H1 (cell line): ENCODE data around the gene FAM83G. TPM values are rescaled to one million over a fixed set of nuclear protein-coding genes. Genes with fewer than 3 reads are reported as not detected.

Experiments
- CTCF ChIA-PET: fragments of 300-600 bp; sonication (Branson Sonifier 250); formaldehyde crosslinking; loops from one replicate; lab custom pipeline; 2021; ENCODE audit not compliant: partially characterized antibody; lab: Charles Lee
- POLR2A ChIA-PET: fragments of 300-600 bp; sonication (Branson Sonifier 250); formaldehyde crosslinking; loops from one replicate; lab custom pipeline; 2021; ENCODE audit warnings: inconsistent platforms; ENCODE audit not compliant: partially characterized antibody; lab: Charles Lee
- DNase-seq, 2 experiments: peaks; one replicate each; pipeline versions ENCODE4 v3.0.0 to v3.0.0-alpha.2; 2010 to 2022; ENCODE audit warnings: low spot score in 2 of 2, low read depth in 1 of 2, mixed read lengths in 1 of 2
- FAIRE-seq: peaks from 2 replicates; lab custom pipeline; 2011; peaks lifted over from hg19 to GRCh38; lab: Jason Lieb, UNC
- H2AFZ ChIP-seq: 2 replicates; pipeline ENCODE4 v1.8.1; 2012; ENCODE audit warnings: low read length, inconsistent platforms
- H2AK5ac ChIP-seq: 2 replicates; pipeline ENCODE4 v1.6.1; 2013; ENCODE audit warnings: low read depth, low read length
- H2BK120ac ChIP-seq: replicated peaks from 2 replicates; pipeline ENCODE3; 2013; ENCODE audit warnings: low read depth, low read length, inconsistent platforms
- H2BK12ac ChIP-seq: 2 replicates; pipeline ENCODE4 v1.6.1; 2013; ENCODE audit warnings: low read depth, low read length
- H2BK15ac ChIP-seq: 2 replicates; pipeline ENCODE4 v1.6.1; 2013; ENCODE audit warnings: low read length
- H2BK20ac ChIP-seq: 2 replicates; pipeline ENCODE4 v1.6.1; 2013; ENCODE audit warnings: low read length
- H2BK5ac ChIP-seq: 2 replicates; pipeline ENCODE4 v1.6.1; 2013; ENCODE audit warnings: low read depth, low read length
- H3K14ac ChIP-seq: 2 replicates; pipeline ENCODE4 v1.6.1; 2013; ENCODE audit warnings: inconsistent platforms; ENCODE audit not compliant: insufficient read length
- H3K18ac ChIP-seq: 2 replicates; pipeline ENCODE4 v1.6.1; 2013; ENCODE audit warnings: low read length; ENCODE audit errors: extremely low read depth
- H3K23ac ChIP-seq: 2 replicates; pipeline ENCODE4 v1.6.1; 2013; ENCODE audit warnings: inconsistent platforms; ENCODE audit not compliant: insufficient read length
- H3K23me2 ChIP-seq: 2 replicates; pipeline ENCODE4 v1.6.1; 2013; ENCODE audit warnings: low read depth, low read length
- H3K27ac ChIP-seq: 2 replicates; pipeline ENCODE4 v1.6.1; 2011; ENCODE audit warnings: low read depth, low read length, inconsistent platforms
- H3K27me3 ChIP-seq, 4 experiments: replicated peaks in 1 of 4; 1 replicate in 1 of 4; 2 replicates in 3 of 4; pipeline versions ENCODE4 v1.6.1 to v1.8.1; 2011 to 2013; ENCODE audit warnings: low read length in 3 of 4, mild to moderate bottlenecking in 3 of 4, inconsistent platforms in 2 of 4, mixed read lengths in 2 of 4, moderate library complexity in 1 of 4; ENCODE audit not compliant: control insufficient read depth in 3 of 4, insufficient read depth in 3 of 4; ENCODE audit errors: extremely low read depth in 1 of 4
- H3K36me3 ChIP-seq, 4 experiments: 2 replicates each; pipeline versions ENCODE4 v1.6.1 to v1.8.1; 2011 to 2013; ENCODE audit warnings: mild to moderate bottlenecking in 4 of 4, low read length in 3 of 4, moderate library complexity in 2 of 4, control low read depth in 1 of 4, inconsistent platforms in 1 of 4; ENCODE audit not compliant: insufficient read depth in 4 of 4, control insufficient read depth in 2 of 4
- H3K4ac ChIP-seq: replicated peaks from 2 replicates; pipeline ENCODE3; 2013; ENCODE audit warnings: low read length, low read depth, mixed read lengths, inconsistent platforms; ENCODE audit not compliant: insufficient read length
- H3K4me1 ChIP-seq, 4 experiments: replicated peaks in 1 of 4; 1 replicate in 1 of 4; 2 replicates in 3 of 4; pipeline versions ENCODE4 v1.6.1 to v1.8.1; 2011 to 2013; ENCODE audit warnings: low read length in 3 of 4, inconsistent platforms in 2 of 4, mixed read lengths in 1 of 4; ENCODE audit not compliant: insufficient read depth in 4 of 4, control insufficient read depth in 3 of 4
- H3K4me2 ChIP-seq, 2 experiments: 2 replicates each; pipeline versions ENCODE4 v1.6.1 to v1.8.1; 2011 to 2013; ENCODE audit warnings: low read depth in 2 of 2, low read length in 2 of 2, control low read depth in 1 of 2, inconsistent platforms in 1 of 2, mild to moderate bottlenecking in 1 of 2; ENCODE audit not compliant: insufficient read depth in 1 of 2
- H3K4me3 ChIP-seq, 4 experiments: fragments of 200-600, 300-600 bp in 1 of 4; sonication (generic), shearing (Covaris generic), sonication (Bioruptor Twin) in 1 of 4; 2 replicates each; pipeline versions ENCODE4 v1.5.1 to v1.8.1; 2011 to 2016; ENCODE audit warnings: low read length in 4 of 4, low read depth in 3 of 4, control low read depth in 2 of 4, inconsistent platforms in 2 of 4, mild to moderate bottlenecking in 2 of 4, mixed read lengths in 1 of 4, moderate library complexity in 1 of 4; ENCODE audit not compliant: insufficient read depth in 2 of 4; ENCODE audit errors: extremely low read depth in 1 of 4
- H3K56ac ChIP-seq: replicated peaks from 2 replicates; pipeline ENCODE3; 2013; ENCODE audit warnings: low read depth, mild to moderate bottlenecking, mixed read lengths, low read length, inconsistent platforms; ENCODE audit not compliant: insufficient read length
- H3K79me1 ChIP-seq: 2 replicates; pipeline ENCODE4 v1.6.1; 2013; ENCODE audit warnings: low read depth, low read length, control low read depth
- H3K79me2 ChIP-seq, 2 experiments: 2 replicates each; pipeline versions ENCODE4 v1.6.1 to v1.8.1; 2012 to 2013; ENCODE audit warnings: low read length in 2 of 2, mild to moderate bottlenecking in 2 of 2, inconsistent platforms in 1 of 2; ENCODE audit not compliant: insufficient read depth in 2 of 2, control insufficient read depth in 1 of 2
- H3K9ac ChIP-seq, 4 experiments: replicated peaks in 1 of 4; 1 replicate in 1 of 4; 2 replicates in 3 of 4; pipeline versions ENCODE4 v1.6.1 to v1.8.1; 2011 to 2013; ENCODE audit warnings: low read depth in 3 of 4, low read length in 3 of 4, control low read depth in 2 of 4, mild to moderate bottlenecking in 2 of 4, moderate library complexity in 2 of 4, inconsistent platforms in 1 of 4; ENCODE audit errors: extremely low read depth in 1 of 4
- H3K9me3 ChIP-seq, 2 experiments: 2 replicates each; pipeline versions ENCODE4 v1.6.1 to v1.8.1; 2012 to 2013; ENCODE audit warnings: mild to moderate bottlenecking in 2 of 2, moderate library complexity in 2 of 2, control low read depth in 1 of 2, inconsistent platforms in 1 of 2, low read depth in 1 of 2, low read length in 1 of 2, mixed read lengths in 1 of 2; ENCODE audit not compliant: insufficient read depth in 2 of 2
- H4K20me1 ChIP-seq, 2 experiments: replicated peaks in 1 of 2; 2 replicates each; pipeline versions ENCODE3 to v1.8.1; 2011 to 2013; ENCODE audit warnings: inconsistent platforms in 2 of 2, low read length in 2 of 2, mild to moderate bottlenecking in 1 of 2; ENCODE audit not compliant: insufficient read depth in 2 of 2, control insufficient read depth in 1 of 2
- H4K5ac ChIP-seq: 2 replicates; pipeline ENCODE4 v1.6.1; 2013; ENCODE audit warnings: low read length, low read depth, mixed read lengths, inconsistent platforms; ENCODE audit not compliant: insufficient read length
- H4K8ac ChIP-seq: 2 replicates; pipeline ENCODE4 v1.8.0; 2013; ENCODE audit warnings: mild to moderate bottlenecking, moderate library complexity, low read length, inconsistent platforms; ENCODE audit not compliant: insufficient read depth; ENCODE audit errors: extremely low read depth
- H4K91ac ChIP-seq: replicated peaks from 2 replicates; pipeline ENCODE3; 2013; ENCODE audit warnings: low read length, mixed read lengths, inconsistent platforms; ENCODE audit not compliant: insufficient read length
- CEBPB ChIP-seq: IDR thresholded peaks from 2 replicates; pipeline ENCODE4 v1.6.1; 2012; ENCODE audit warnings: low read depth, low read length
- POLR2AphosphoS5 ChIP-seq: IDR thresholded peaks from 2 replicates; pipeline ENCODE4 v1.6.1; 2011; ENCODE audit warnings: low read depth, low read length
- SIRT6 ChIP-seq: IDR thresholded peaks from one replicate; pipeline ENCODE4 v1.7.1; 2012; ENCODE audit warnings: low read length, inconsistent platforms
- SP2 ChIP-seq: IDR thresholded peaks from 2 replicates; pipeline ENCODE4 v1.6.1; 2012; ENCODE audit warnings: mild to moderate bottlenecking, low read length, inconsistent platforms
- SRF ChIP-seq: IDR thresholded peaks from 2 replicates; pipeline ENCODE4 v1.6.1; 2011; ENCODE audit warnings: mild to moderate bottlenecking, low read depth, low read length, moderate library complexity
- TAF1 ChIP-seq: IDR thresholded peaks from 2 replicates; pipeline ENCODE4 v1.6.1; 2011; ENCODE audit warnings: mild to moderate bottlenecking, low read depth, low read length
- WGBS, 2 experiments: shearing (Covaris generic) in 1 of 2; methylation state at CpG; one replicate each; pipeline versions ENCODE4 v1.1.6 to v1.1.7; 2013 to 2015; ENCODE audit warnings: low lambda C conversion rate in 2 of 2, mixed read lengths in 2 of 2, inconsistent platforms in 1 of 2, low coverage in 1 of 2, missing lambda C conversion rate in 1 of 2; ENCODE audit not compliant: insufficient replicate concordance in 2 of 2, insufficient coverage in 1 of 2, insufficient read length in 1 of 2; ENCODE audit errors: extremely low coverage in 1 of 2, missing lambda C conversion rate in 1 of 2; 5-methylcytosine and 5-hydroxymethylcytosine counted together
- polyA plus RNA-seq, 7 experiments: library from polyadenylated mRNA; depleted of rRNA in 3 of 7; stranded (reverse) in 5 of 7; unstranded in 2 of 7; fragments of >200 nt in 5 of 7; fragments of 200-250 nt in 2 of 7; gene quantifications; 1 replicate in 5 of 7; 2 replicates in 1 of 7; 4 replicates in 1 of 7; pipeline versions ENCODE4 v1.2.1 to v1.2.3, GENCODE V29; 2011 to 2013; ENCODE audit warnings: missing spikeins in 2 of 7, mixed read lengths in 2 of 7
- total RNA-seq: library from RNA; stranded (reverse); fragmentation: NEBNext Ultra II Directional; extraction: Animal tissue kit (Norgen Biotek cat#: 25700); gene quantifications from 2 replicates; pipeline ENCODE4 v1.2.1, GENCODE V29; 2021
- TF ChIP-seq, protein P1 (sequence below): IDR thresholded peaks from 2 replicates; pipeline ENCODE4 v1.6.1; 2011; ENCODE audit warnings: low read depth, mild to moderate bottlenecking, low read length; ENCODE audit not compliant: insufficient read depth

Gene FAM83G
- total and polyA plus RNA-seq, 2 of the 8 experiments (the other 6 are each of a cell fraction or from before 2014, with no cell fraction given), result 15.4 to 29.0 TPM

- Histone ChIP-seq H2BK15ac (no peak overlapping the region), H3K9me3 (no peaks in the 10 kb centered on the region), H3K4me2 (no peak overlapping the region), H3K4me3 (no peak overlapping the region), H3K27ac (no peak overlapping the region), H2BK12ac (no peak overlapping the region), H2BK120ac (no peak overlapping the region), H3K23ac (no peak overlapping the region), H4K91ac (no peak overlapping the region), H2BK5ac (no peak overlapping the region), H3K9ac (no peak overlapping the region; a peak in 2 of 7 replicates), H2AK5ac (no peak overlapping the region), H2AFZ (no peak overlapping the region), H3K27me3 (no peaks in the 10 kb centered on the region), H3K56ac (no peak overlapping the region), H3K79me1 (peaks cover 3% of the 10 kb centered on the region; the same call in 1 of the 2 replicates), H3K14ac (no peak overlapping the region), H4K20me1 (no peaks in the 10 kb centered on the region), H3K18ac (no peak overlapping the region), H3K23me2 (no peaks in the 10 kb centered on the region), H2BK20ac (no peak overlapping the region), H3K79me2 (peaks cover 0 to 7% of the 10 kb centered on the region in 2 experiments; a peak in 1 of 4 replicates), H3K4me1 (no peaks in the 10 kb centered on the region), H3K36me3 (peaks cover 6 to 19% (median 9%) of the 10 kb centered on the region in 4 experiments; a peak in 6 of 8 replicates), H4K8ac (no peak overlapping the region), H4K5ac (no peak overlapping the region), H3K4ac (no peak overlapping the region)
- ChIA-PET CTCF (no interaction called here), POLR2A (interaction anchor here (0.6 kb wide), 1 partner anchor 15 kb away, joined by 3 read pairs; no protein-coding TSS in a partner anchor)
- TF ChIP-seq POLR2AphosphoS5, result no peak
- no peak for TF ChIP-seq SIRT6
- no peak for TF ChIP-seq SP2
- no peak for TF ChIP-seq TAF1
- TF ChIP-seq, protein P1, sequence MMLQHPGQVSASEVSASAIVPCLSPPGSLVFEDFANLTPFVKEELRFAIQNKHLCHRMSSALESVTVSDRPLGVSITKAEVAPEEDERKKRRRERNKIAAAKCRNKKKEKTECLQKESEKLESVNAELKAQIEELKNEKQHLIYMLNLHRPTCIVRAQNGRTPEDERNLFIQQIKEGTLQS, result no peak
- no peak for TF ChIP-seq SRF
- TF ChIP-seq CEBPB, result no peak
- DNase-seq, result no peak
- FAIRE-seq, result no peak
- WGBS, 2 experiments, result 90% methylated on average over 6 of the region's 6 CpGs; no CpG with 5 or more reads in 1 of the 2 experiments
Observed at GRCh38 chr17:18919963-18920362, 84.6 kb downstream of the FAM83G start.
